GOT3 (cell line): ENCODE measurements around the gene CDH1.

ENCODE experiments used
- DNase-seq: peaks from one replicate; lab custom pipeline; 2025; ENCODE audit warnings: mixed read lengths; lab: John Stamatoyannopoulos, UW

Gene CDH1

GRCh38 chr16:68732042-68732680 is 4.9 kb upstream of the CDH1 start:
- DNase-seq = no peak

GRCh38 chr16:68732741-68733399 is 4.2 kb upstream of the CDH1 start:
- DNase-seq = no peak

- no peak for DNase-seq
These were observed 3.5 kb upstream of the CDH1 start for GRCh38 chr16:68733570-68733969.

- no peak for DNase-seq
These were observed 2.3 kb upstream of the CDH1 start for GRCh38 chr16:68734782-68735181.

GRCh38 chr16:68736561-68736960 is 531 bp upstream of the CDH1 start:
- DNase-seq = no peak

GRCh38 chr16:68737730-68738629 is 888 bp downstream of the CDH1 start:
- no peak for DNase-seq

GRCh38 chr16:68739964-68740627 is 3.0 kb downstream of the CDH1 start:
- DNase-seq = no peak

GRCh38 chr16:68740628-68741346 is 3.7 kb downstream of the CDH1 start:
- no peak for DNase-seq

GRCh38 chr16:68743664-68744063 is 6.6 kb downstream of the CDH1 start:
- DNase-seq = no peak

- no peak for DNase-seq
These were observed 7.7 kb downstream of the CDH1 start for GRCh38 chr16:68744744-68745280.

- no peak for DNase-seq
These were observed 9.9 kb downstream of the CDH1 start for GRCh38 chr16:68746951-68747350.

GRCh38 chr16:68749432-68749831 is 12.3 kb downstream of the CDH1 start:
- DNase-seq = no peak

- no peak for DNase-seq
These were observed 13.2 kb downstream of the CDH1 start for GRCh38 chr16:68750193-68750695.

- no peak for DNase-seq
These were observed 14.1 kb downstream of the CDH1 start for GRCh38 chr16:68751160-68751559.

GRCh38 chr16:68752602-68753001 is 15.5 kb downstream of the CDH1 start:
- DNase-seq = no peak

GRCh38 chr16:68754084-68754792 is 17.1 kb downstream of the CDH1 start:
- DNase-seq = no peak

GRCh38 chr16:68756239-68756915 is 19.3 kb downstream of the CDH1 start:
- no peak for DNase-seq

- no peak for DNase-seq
These were observed 20.5 kb downstream of the CDH1 start for GRCh38 chr16:68757625-68757935.

GRCh38 chr16:68759062-68759461 is 22.0 kb downstream of the CDH1 start:
- DNase-seq = no peak

GRCh38 chr16:68760671-68761275 is 23.7 kb downstream of the CDH1 start:
- no peak for DNase-seq
